Trophoblast cell (in vitro differentiated cells and primary cell): ENCODE data around the gene SMU1.
"Not testable (repeated sequence)": the region's sequence is repeated elsewhere in the genome, so short reads cannot be mapped to it uniquely, and the experiment has no call there.

Experiments
- DNase-seq, 2 donors: peaks; one replicate each; pipeline ENCODE4 v3.0.0-alpha.2; 2016
- H2AFZ ChIP-seq: 2 replicates; pipeline ENCODE4 v1.6.1; 2013; ENCODE audit warnings: low read length, moderate library complexity, mild to moderate bottlenecking; ENCODE audit not compliant: insufficient read depth, poor library complexity
- H2AK5ac ChIP-seq: 2 replicates; pipeline ENCODE4 v1.6.1; 2013; ENCODE audit warnings: mild to moderate bottlenecking, low read length
- H2BK120ac ChIP-seq: 2 replicates; pipeline ENCODE4 v1.6.1; 2013; ENCODE audit warnings: low read length, mild to moderate bottlenecking, moderate library complexity; ENCODE audit not compliant: insufficient read depth, poor library complexity
- H2BK12ac ChIP-seq: 2 replicates; pipeline ENCODE4 v1.6.1; 2013; ENCODE audit warnings: mild to moderate bottlenecking, low read length, moderate library complexity
- H2BK5ac ChIP-seq: 2 replicates; pipeline ENCODE4 v1.6.1; 2013; ENCODE audit warnings: low read length, low read depth, moderate library complexity, mild to moderate bottlenecking; ENCODE audit not compliant: poor library complexity
- H3K14ac ChIP-seq: 2 replicates; pipeline ENCODE4 v1.6.1; 2013; ENCODE audit warnings: mild to moderate bottlenecking, low read length
- H3K18ac ChIP-seq: 2 replicates; pipeline ENCODE4 v1.6.1; 2013; ENCODE audit warnings: mild to moderate bottlenecking, low read length
- H3K23ac ChIP-seq: 2 replicates; pipeline ENCODE4 v1.6.1; 2013; ENCODE audit warnings: low read length
- H3K27ac ChIP-seq: 2 replicates; pipeline ENCODE4 v1.5.1; 2013; ENCODE audit warnings: low read depth, mild to moderate bottlenecking, inconsistent platforms, low read length, moderate library complexity
- H3K27me3 ChIP-seq: 2 replicates; pipeline ENCODE4 v1.6.1; 2013; ENCODE audit warnings: inconsistent platforms, mild to moderate bottlenecking, low read length, moderate library complexity; ENCODE audit not compliant: insufficient read depth
- H3K36me3 ChIP-seq, 2 experiments: 1 replicate in 1 of 2; 2 replicates in 1 of 2; pipeline ENCODE4 v1.6.1; 2013; ENCODE audit warnings: low read length in 2 of 2, mild to moderate bottlenecking in 2 of 2, moderate library complexity in 1 of 2; ENCODE audit not compliant: insufficient read depth in 2 of 2, control insufficient read depth in 1 of 2
- H3K4ac ChIP-seq: 2 replicates; pipeline ENCODE4 v1.6.1; 2013; ENCODE audit warnings: low read depth, mild to moderate bottlenecking, low read length, moderate library complexity
- H3K4me1 ChIP-seq, 2 experiments: 1 replicate in 1 of 2; 2 replicates in 1 of 2; pipeline ENCODE4 v1.6.1; 2013; ENCODE audit warnings: low read length in 2 of 2, mild to moderate bottlenecking in 2 of 2, moderate library complexity in 1 of 2; ENCODE audit not compliant: insufficient read depth in 2 of 2, control insufficient read depth in 1 of 2
- H3K4me2 ChIP-seq: 2 replicates; pipeline ENCODE4 v1.6.1; 2013; ENCODE audit warnings: inconsistent platforms, mild to moderate bottlenecking, low read length, moderate library complexity
- H3K4me3 ChIP-seq: 2 replicates; pipeline ENCODE4 v1.5.1; 2013; ENCODE audit warnings: mild to moderate bottlenecking, low read depth, low read length, inconsistent platforms
- H3K79me1 ChIP-seq: one replicate; pipeline ENCODE4 v1.6.1; 2013; ENCODE audit warnings: low read length
- H3K79me2 ChIP-seq: 2 replicates; pipeline ENCODE4 v1.6.1; 2013; ENCODE audit warnings: low read length, mild to moderate bottlenecking; ENCODE audit not compliant: control insufficient read depth, insufficient read depth, poor library complexity
- H3K9ac ChIP-seq: 2 replicates; pipeline ENCODE4 v1.6.1; 2013; ENCODE audit warnings: mild to moderate bottlenecking, low read length
- H3K9me3 ChIP-seq: 2 replicates; pipeline ENCODE4 v1.6.1; 2013; ENCODE audit warnings: low read depth, mild to moderate bottlenecking, control low read depth, inconsistent platforms, low read length; ENCODE audit not compliant: insufficient read depth
- H4K12ac ChIP-seq: 2 replicates; pipeline ENCODE4 v1.6.1; 2013; ENCODE audit warnings: low read depth, mild to moderate bottlenecking, low read length, moderate library complexity
- H4K8ac ChIP-seq: 2 replicates; pipeline ENCODE4 v1.6.1; 2013; ENCODE audit warnings: low read depth, mild to moderate bottlenecking, low read length, moderate library complexity
- H4K91ac ChIP-seq: one replicate; pipeline ENCODE4 v1.6.1; 2013; ENCODE audit warnings: low read depth, mild to moderate bottlenecking, low read length, moderate library complexity
- WGBS: extraction: QIAGEN DNeasy Blood & Tissue Kit; methylation state at CpG from one replicate; pipeline ENCODE4 v1.1.7; 2013; ENCODE audit warnings: missing lambda C conversion rate; ENCODE audit not compliant: insufficient read length, insufficient coverage; ENCODE audit errors: extremely low coverage; 5-methylcytosine and 5-hydroxymethylcytosine counted together

The SMU1 gene

DNA sequence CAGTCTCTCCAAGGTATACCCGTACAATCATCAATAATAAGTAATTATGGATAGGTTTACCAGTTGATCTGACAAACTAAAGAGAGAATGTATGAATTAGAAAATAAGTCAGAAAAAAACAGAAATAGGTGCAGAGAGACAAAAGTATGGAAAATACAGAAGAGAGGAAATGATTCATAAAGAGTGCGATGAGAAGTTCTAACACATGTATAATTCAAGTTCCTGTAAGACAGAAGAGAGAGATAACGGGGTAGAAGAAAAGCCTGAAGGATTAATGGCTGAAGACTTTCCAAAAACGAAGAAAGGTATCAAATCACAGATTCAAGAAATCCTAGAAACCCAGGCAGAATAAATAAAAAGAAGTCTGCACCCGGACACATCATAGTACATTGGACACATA lies 16.2 kb upstream of the SMU1 start:
- no CpG with 5 or more reads among the region's 5 CpGs for WGBS
- Histone ChIP-seq H3K9me3 (no peaks in the 10 kb centered on the region), H3K79me1 (no peaks in the 10 kb centered on the region), H2AK5ac (no peak overlapping the region), H2AFZ (no peak overlapping the region), H2BK5ac (no peak overlapping the region), H3K4ac (no peak overlapping the region), H3K4me1 (no peaks in the 10 kb centered on the region), H3K27ac (no peak overlapping the region), H3K27me3 (no peaks in the 10 kb centered on the region), H3K18ac (no peak overlapping the region), H3K14ac (no peak overlapping the region), H3K36me3 (no peaks in the 10 kb centered on the region), H4K12ac (no peak overlapping the region), H3K4me2 (no peak overlapping the region), H4K8ac (no peak overlapping the region), H3K4me3 (no peak overlapping the region), H2BK12ac (no peak overlapping the region), H3K79me2 (no peaks in the 10 kb centered on the region), H4K91ac (no peak overlapping the region), H3K23ac (no peak overlapping the region), H2BK120ac (no peak overlapping the region), H3K9ac (no peak overlapping the region)
- no peak for DNase-seq

DNA sequence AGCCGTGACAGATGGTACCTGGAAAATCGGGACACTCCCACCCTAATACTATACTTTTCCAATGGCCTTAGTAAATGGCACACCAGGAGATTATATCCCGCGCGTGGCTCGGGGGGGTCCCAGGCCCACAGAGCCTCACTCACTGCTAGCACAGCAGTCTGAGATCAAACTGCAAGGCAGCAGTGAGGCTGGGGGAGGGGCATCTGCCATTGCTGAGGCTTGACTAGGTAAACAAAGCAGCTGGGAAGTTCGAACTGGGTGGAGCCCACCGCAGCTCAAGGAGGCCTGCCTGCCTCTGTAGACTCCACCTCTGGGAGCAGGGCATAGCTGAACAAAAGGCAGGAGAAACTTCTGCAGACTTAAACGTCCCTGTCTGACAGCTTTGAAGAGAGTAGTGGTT lies 9.2 kb upstream of the SMU1 start:
- H3K9ac ChIP-seq, H2BK5ac ChIP-seq, H3K79me1 ChIP-seq, H3K36me3 ChIP-seq, H3K27ac ChIP-seq, H2BK12ac ChIP-seq, H3K14ac ChIP-seq, H2AK5ac ChIP-seq, H3K4me3 ChIP-seq, H3K4me2 ChIP-seq, H4K12ac ChIP-seq, H3K18ac ChIP-seq, H4K91ac ChIP-seq, H4K8ac ChIP-seq, H3K23ac ChIP-seq, H3K4me1 ChIP-seq, DNase-seq, H3K79me2 ChIP-seq, H2BK120ac ChIP-seq, H3K9me3 ChIP-seq, H3K4ac ChIP-seq, H3K27me3 ChIP-seq, H2AFZ ChIP-seq: not testable (repeated sequence)
- no CpG with 5 or more reads among the region's 9 CpGs for WGBS

DNA sequence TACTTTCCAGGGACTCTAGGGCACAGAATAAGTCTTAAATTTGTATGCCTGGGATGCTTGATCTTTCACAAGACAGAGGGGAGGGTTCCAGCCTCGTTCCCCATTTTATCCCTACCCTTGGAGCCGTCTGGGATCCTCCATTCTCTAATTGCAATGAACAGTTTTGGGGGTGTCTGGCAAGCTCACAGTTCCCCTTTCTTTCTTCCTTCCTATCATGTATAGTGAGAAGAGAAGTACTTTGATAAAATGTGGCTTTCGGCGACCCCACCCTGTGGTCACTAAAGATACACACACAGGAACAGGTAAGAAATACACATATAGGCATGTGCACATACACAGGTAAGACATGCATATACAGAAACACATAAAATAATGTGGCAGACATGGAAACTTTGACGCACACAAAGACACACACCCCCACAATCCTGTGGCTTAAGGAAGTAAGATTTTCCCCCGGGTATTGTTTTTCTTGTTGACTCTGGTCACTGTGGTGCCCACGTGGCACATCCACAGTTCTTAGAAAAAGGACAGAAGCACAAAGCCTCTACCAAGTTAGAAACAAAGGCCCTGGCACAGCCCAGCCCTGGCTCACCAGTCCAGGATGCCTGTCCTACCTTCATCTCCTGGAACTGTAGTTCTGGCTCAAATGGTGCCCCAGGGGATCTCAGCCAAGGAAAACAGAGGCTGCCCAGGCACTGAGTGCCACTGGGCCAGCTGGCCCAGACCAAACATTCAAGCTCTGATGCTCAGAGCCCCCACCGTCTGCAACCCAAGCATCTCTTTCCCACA lies 6.3 kb upstream of the SMU1 start:
- Histone ChIP-seq H3K23ac (no peak overlapping the region), H3K27me3 (no peaks in the 10 kb centered on the region), H3K4me3 (no peak overlapping the region), H4K8ac (no peak overlapping the region), H3K4me2 (no peak overlapping the region), H3K36me3 (no peaks in the 10 kb centered on the region), H3K18ac (no peak overlapping the region), H2BK120ac (no peak overlapping the region), H3K79me2 (no peaks in the 10 kb centered on the region), H2AK5ac (no peak overlapping the region), H3K9me3 (no peaks in the 10 kb centered on the region), H3K79me1 (no peaks in the 10 kb centered on the region), H3K27ac (no peak overlapping the region), H2BK12ac (no peak overlapping the region), H4K91ac (no peak overlapping the region), H3K14ac (no peak overlapping the region), H2AFZ (no peak overlapping the region), H3K4me1 (no peaks in the 10 kb centered on the region), H3K9ac (peak overlapping the region; percentile 2), H4K12ac (no peak overlapping the region), H2BK5ac (no peak overlapping the region), H3K4ac (no peak overlapping the region)
- DNase-seq, result no peak
- no CpG with 5 or more reads among the region's 8 CpGs for WGBS

DNA sequence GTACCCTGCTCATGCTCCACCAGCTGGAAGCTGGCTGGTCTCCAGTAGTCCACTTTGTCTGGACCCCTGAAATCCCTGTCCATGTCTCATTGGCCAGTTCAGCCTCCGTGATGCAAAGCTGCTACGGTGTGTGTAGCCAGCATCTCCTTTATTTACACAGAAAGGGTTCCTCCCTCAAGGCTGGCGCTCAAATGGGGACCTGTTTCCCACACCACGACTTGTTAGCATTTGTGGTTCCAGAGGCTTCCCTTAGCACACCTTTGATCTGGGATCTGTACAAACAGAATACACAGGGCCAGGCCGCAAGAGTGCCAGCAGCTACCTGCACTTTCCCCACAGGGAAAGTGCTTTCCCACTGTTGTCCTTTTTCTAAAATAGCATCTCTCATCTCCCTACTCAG lies 5.7 kb upstream of the SMU1 start:
- Histone ChIP-seq H3K4me3 (no peak overlapping the region), H3K4me1 (no peaks in the 10 kb centered on the region), H3K14ac (no peak overlapping the region), H3K4me2 (no peak overlapping the region), H2BK120ac (no peak overlapping the region), H3K27me3 (no peaks in the 10 kb centered on the region), H3K79me1 (no peaks in the 10 kb centered on the region), H4K91ac (no peak overlapping the region), H3K23ac (no peak overlapping the region), H3K79me2 (no peaks in the 10 kb centered on the region), H3K27ac (no peak overlapping the region), H3K9ac (no peak overlapping the region), H2AFZ (no peak overlapping the region), H2BK12ac (peak overlapping the region; percentile 69), H2BK5ac (no peak overlapping the region), H3K9me3 (no peaks in the 10 kb centered on the region), H3K4ac (no peak overlapping the region), H2AK5ac (peak overlapping the region; percentile 84), H4K12ac (no peak overlapping the region), H3K18ac (no peak overlapping the region), H4K8ac (no peak overlapping the region), H3K36me3 (no peaks in the 10 kb centered on the region)
- no CpG with 5 or more reads among the region's 5 CpGs for WGBS
- no peak for DNase-seq
